Gastrocnemius medialis (tissue), 4 donors: ENCODE data around the gene KCNK3. TPM values are rescaled to one million over a fixed set of nuclear protein-coding genes. Genes with fewer than 3 reads are reported as not detected.

Experiments
- ATAC-seq, 2 donors: fragments of 150-250 bp; one replicate each; pipeline ENCODE4 v1.9.1; 2016
- DNase-seq, 2 donors: peaks; one replicate each; pipeline ENCODE4 v3.0.0-alpha.2; 2019
- H3K27ac ChIP-seq, 4 donors: fragments of 200-600 bp; sonication (generic); 1 replicate in 1 of 4; 2 replicates in 3 of 4; pipeline ENCODE4 v1.5.1; 2016 to 2018; ENCODE audit warnings: mild to moderate bottlenecking in 2 of 4, moderate library complexity in 1 of 4
- H3K27me3 ChIP-seq, 3 donors: fragments of 200-600 bp; sonication (generic) in 2 of 3; 1 replicate in 1 of 3; 2 replicates in 2 of 3; pipeline versions ENCODE4 v1.5.1 to v1.6.0; 2016 to 2019; ENCODE audit warnings: mild to moderate bottlenecking in 1 of 3, moderate library complexity in 1 of 3
- H3K36me3 ChIP-seq, 2 donors: fragments of 200-600 bp; sonication (generic) in 1 of 2; one replicate each; pipeline ENCODE4 v1.5.1; 2017 to 2018
- H3K4me1 ChIP-seq, 2 donors: fragments of 200-600 bp; sonication (generic) in 1 of 2; one replicate each; pipeline ENCODE4 v1.5.1; 2016 to 2017; ENCODE audit warnings: mild to moderate bottlenecking in 2 of 2
- H3K4me3 ChIP-seq, 4 donors: fragments of 200-600 bp; sonication (generic) in 3 of 4; 1 replicate in 1 of 4; 2 replicates in 3 of 4; pipeline ENCODE4 v1.5.1; 2016 to 2019; ENCODE audit warnings: mild to moderate bottlenecking in 2 of 4
- H3K9me3 ChIP-seq, 3 donors: fragments of 200-600 bp; sonication (generic) in 2 of 3; 1 replicate in 1 of 3; 2 replicates in 2 of 3; pipeline ENCODE4 v1.5.1; 2016 to 2019
- POLR2A ChIP-seq, 2 donors: fragments of 450-650 bp; IDR thresholded peaks; one replicate each; pipeline ENCODE4 v1.6.1; 2017; ENCODE audit warnings: antibody characterized with exemption in 2 of 2, mild to moderate bottlenecking in 2 of 2, moderate library complexity in 2 of 2
- in situ Hi-C, 4 donors: fragments of 200-750 bp; cut with MboI; loops; one replicate each; pipeline versions ENCODE4 v1.15.0 to v1.8.0; 2017; ENCODE audit warnings: low sequenced_read_pairs in 4 of 4
- intact Hi-C: fragments of 100-400 bp; cut with DNase I; formaldehyde crosslinking; loops from one replicate; pipeline ENCODE4 v1.15.1; 2023; ENCODE audit warnings: low total_unique reads
- total RNA-seq, 4 donors: library from RNA; depleted of rRNA; stranded (reverse); fragments of >200 nt; gene quantifications; one replicate each; pipeline versions ENCODE4 v1.1.0 to v1.2.3, GENCODE V29; 2016
- TF ChIP-seq, protein P1 (sequence below), 5 experiments: fragments of 450-650 bp in 3 of 5; fragments of 200-600 bp in 2 of 5; sonication (generic) in 2 of 5; IDR thresholded peaks in 4 of 5; conservative IDR thresholded peaks in 1 of 5; 1 replicate in 4 of 5; 2 replicates in 1 of 5; pipeline ENCODE4 v1.5.1; 2016 to 2019; ENCODE audit warnings: antibody characterized with exemption in 5 of 5, mild to moderate bottlenecking in 3 of 5, moderate library complexity in 3 of 5

Gene KCNK3
- total RNA-seq, 4 donors from 2014 or later, result 0.80 to 11.6 (median 1.2) TPM

DNA sequence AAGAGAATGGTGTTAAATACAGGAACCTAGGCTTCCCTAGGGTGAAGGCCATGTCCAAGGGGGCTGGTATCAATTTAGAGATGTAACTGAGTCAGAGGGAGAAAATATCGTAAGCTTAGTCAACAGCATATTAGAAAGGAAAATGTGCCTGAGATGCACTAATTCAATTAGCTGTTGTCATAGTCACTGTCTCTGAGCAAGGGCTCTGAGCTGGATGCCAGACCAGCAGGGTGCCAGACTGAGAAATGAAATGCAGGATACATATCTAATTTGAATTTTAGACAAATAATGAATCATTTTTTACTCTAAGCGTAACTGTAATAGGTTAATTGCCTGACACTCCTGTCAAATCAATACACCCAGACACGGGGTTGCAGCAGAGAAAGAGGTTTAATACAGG lies 60.1 kb downstream of the KCNK3 start:
- DNase-seq (no peak), ATAC-seq (no peak)
- H3K4me3 ChIP-seq, result no peak overlapping the region
- intact Hi-C loops (no loop called here), in situ Hi-C loops (no loop called here)
- no peak overlapping the region for H3K27ac ChIP-seq
- peaks cover 0 to 2% of the 10 kb centered on the region in 2 donors for H3K4me1 ChIP-seq
- TF ChIP-seq POLR2A (IDR thresholded peaks at IDR 0.05), result no peak
- TF ChIP-seq, protein P1, sequence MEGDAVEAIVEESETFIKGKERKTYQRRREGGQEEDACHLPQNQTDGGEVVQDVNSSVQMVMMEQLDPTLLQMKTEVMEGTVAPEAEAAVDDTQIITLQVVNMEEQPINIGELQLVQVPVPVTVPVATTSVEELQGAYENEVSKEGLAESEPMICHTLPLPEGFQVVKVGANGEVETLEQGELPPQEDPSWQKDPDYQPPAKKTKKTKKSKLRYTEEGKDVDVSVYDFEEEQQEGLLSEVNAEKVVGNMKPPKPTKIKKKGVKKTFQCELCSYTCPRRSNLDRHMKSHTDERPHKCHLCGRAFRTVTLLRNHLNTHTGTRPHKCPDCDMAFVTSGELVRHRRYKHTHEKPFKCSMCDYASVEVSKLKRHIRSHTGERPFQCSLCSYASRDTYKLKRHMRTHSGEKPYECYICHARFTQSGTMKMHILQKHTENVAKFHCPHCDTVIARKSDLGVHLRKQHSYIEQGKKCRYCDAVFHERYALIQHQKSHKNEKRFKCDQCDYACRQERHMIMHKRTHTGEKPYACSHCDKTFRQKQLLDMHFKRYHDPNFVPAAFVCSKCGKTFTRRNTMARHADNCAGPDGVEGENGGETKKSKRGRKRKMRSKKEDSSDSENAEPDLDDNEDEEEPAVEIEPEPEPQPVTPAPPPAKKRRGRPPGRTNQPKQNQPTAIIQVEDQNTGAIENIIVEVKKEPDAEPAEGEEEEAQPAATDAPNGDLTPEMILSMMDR (IDR thresholded peaks at IDR 0.05 in 4 of 5, conservative IDR thresholded peaks at IDR 0.05 in 1 of 5), result no peak
- H3K27me3 ChIP-seq, result no peaks in the 10 kb centered on the region
- no peaks in the 10 kb centered on the region for H3K9me3 ChIP-seq
- no peaks in the 10 kb centered on the region for H3K36me3 ChIP-seq

DNA sequence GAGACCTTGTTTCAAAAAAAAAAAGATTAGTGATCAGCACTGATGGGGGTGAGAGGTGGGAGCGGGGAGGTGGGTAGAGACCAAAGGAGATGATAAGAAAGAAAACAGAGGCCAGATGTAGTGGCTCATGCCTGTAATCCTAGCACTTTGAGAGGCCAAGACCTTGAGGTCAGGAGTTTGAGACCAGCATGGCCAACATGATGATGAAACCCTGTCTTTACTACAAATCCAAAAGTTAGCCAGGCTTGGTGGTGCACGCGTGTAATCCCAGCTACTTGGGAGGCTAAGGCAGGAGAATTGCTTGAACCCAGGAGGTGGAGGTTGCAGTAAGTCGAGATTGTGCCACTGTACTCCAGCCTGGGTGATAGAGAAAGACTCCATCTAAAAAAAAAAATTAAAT lies 62.0 kb downstream of the KCNK3 start:
- no peaks in the 10 kb centered on the region for H3K36me3 ChIP-seq
- TF ChIP-seq, protein P1 (IDR thresholded peaks at IDR 0.05 in 4 of 5, conservative IDR thresholded peaks at IDR 0.05 in 1 of 5), result no peak
- no peak for TF ChIP-seq POLR2A (IDR thresholded peaks at IDR 0.05)
- no peak overlapping the region for H3K4me3 ChIP-seq
- in situ Hi-C loops, result no loop called here
- H3K27ac ChIP-seq, result no peak overlapping the region
- ATAC-seq, result no peak
- no peaks in the 10 kb centered on the region for H3K27me3 ChIP-seq
- no peaks in the 10 kb centered on the region for H3K9me3 ChIP-seq
- H3K4me1 ChIP-seq, result peaks cover 13 to 16% of the 10 kb centered on the region in 2 donors
- no peak for DNase-seq
- intact Hi-C loops, result no loop called here

DNA sequence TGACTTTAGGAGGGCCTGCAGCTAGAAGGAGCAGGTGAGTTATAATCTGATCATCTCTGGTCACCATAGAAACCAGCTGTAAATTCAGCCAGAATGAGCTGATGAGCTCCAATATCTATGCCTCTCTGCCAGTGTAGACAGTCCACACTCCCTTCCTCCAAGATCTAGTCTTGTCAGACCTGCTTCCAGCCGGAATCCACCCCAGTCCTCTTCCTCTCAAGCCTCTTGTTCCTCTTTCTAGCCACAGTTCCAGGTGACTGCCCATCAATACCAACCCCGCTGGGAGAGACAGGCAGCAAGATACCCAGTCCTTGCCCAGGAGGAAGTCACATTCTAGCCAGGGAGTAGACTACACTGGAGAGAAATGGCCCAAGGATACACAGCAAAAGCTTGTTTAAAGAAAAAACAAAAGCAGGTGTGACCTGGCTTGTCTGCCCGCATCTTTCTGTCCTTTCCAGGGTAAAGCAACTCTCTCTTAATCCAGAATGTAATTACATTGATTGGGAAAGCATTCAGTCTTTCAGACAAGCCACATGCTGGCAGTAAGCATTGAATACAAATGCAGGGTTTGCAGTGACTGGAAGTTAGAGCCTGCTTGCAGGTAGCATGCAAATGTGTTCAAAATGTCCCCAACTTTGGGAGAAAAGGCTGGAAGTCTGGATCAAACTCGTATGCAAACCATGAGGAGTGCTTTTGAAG lies 62.6 kb downstream of the KCNK3 start:
- in situ Hi-C loops, result no loop called here
- intact Hi-C loops, result no loop called here
- no peaks in the 10 kb centered on the region for H3K9me3 ChIP-seq

DNA sequence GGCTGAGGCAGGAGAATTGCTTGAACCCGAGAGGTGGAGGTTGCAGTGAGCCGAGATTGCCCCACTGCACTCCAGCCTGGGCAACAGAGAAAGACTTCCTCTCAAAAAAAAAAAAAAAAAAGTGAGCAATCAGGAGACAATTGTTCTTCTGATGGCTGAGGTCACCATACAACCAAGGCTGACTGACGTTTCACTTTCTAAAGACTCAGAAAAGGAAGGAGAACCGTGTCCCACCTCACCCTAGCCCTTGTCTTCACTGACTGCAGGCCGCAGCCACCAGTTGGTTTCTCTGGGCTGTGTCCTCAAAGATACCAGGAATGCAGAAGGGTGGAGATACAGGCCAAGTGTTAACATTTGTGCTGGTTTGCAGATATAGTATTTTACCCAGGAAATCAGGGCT lies 63.8 kb downstream of the KCNK3 start:
- Histone ChIP-seq H3K4me3 (no peak overlapping the region), H3K27ac (peak overlapping the region in 2 of 4 donors; percentile 29 to 56), H3K27me3 (no peaks in the 10 kb centered on the region), H3K4me1 (peaks cover 13 to 16% of the 10 kb centered on the region in 2 donors), H3K36me3 (no peaks in the 10 kb centered on the region), H3K9me3 (no peaks in the 10 kb centered on the region)
- TF ChIP-seq, protein P1 (IDR thresholded peaks at IDR 0.05 in 4 of 5, conservative IDR thresholded peaks at IDR 0.05 in 1 of 5), result no peak
- no peak for TF ChIP-seq POLR2A (IDR thresholded peaks at IDR 0.05)
- ATAC-seq (no peak), DNase-seq (no peak)
- in situ Hi-C loops, result no loop called here
- intact Hi-C loops, result no loop called here

More for the DNA sequence above, 62.6 kb downstream of the KCNK3 start:
- Histone ChIP-seq H3K4me3 (no peak overlapping the region), H3K27me3 (no peaks in the 10 kb centered on the region), H3K27ac (no peak overlapping the region), H3K36me3 (no peaks in the 10 kb centered on the region), H3K4me1 (peaks cover 13 to 16% of the 10 kb centered on the region in 2 donors)
- no peak for ATAC-seq
- no peak for TF ChIP-seq POLR2A (IDR thresholded peaks at IDR 0.05)
- TF ChIP-seq, protein P1 (IDR thresholded peaks at IDR 0.05 in 4 of 5, conservative IDR thresholded peaks at IDR 0.05 in 1 of 5), result no peak
- DNase-seq, result no peak
